GM19193 (cell line): ENCODE results near the gene VAMP1.

Experiments used
- POLR2A ChIP-seq: IDR thresholded peaks from 4 replicates; pipeline ENCODE4 v1.6.1; 2011; ENCODE audit not compliant: insufficient read depth, insufficient read length; ENCODE audit errors: extremely low read depth

VAMP1 gene

DNA sequence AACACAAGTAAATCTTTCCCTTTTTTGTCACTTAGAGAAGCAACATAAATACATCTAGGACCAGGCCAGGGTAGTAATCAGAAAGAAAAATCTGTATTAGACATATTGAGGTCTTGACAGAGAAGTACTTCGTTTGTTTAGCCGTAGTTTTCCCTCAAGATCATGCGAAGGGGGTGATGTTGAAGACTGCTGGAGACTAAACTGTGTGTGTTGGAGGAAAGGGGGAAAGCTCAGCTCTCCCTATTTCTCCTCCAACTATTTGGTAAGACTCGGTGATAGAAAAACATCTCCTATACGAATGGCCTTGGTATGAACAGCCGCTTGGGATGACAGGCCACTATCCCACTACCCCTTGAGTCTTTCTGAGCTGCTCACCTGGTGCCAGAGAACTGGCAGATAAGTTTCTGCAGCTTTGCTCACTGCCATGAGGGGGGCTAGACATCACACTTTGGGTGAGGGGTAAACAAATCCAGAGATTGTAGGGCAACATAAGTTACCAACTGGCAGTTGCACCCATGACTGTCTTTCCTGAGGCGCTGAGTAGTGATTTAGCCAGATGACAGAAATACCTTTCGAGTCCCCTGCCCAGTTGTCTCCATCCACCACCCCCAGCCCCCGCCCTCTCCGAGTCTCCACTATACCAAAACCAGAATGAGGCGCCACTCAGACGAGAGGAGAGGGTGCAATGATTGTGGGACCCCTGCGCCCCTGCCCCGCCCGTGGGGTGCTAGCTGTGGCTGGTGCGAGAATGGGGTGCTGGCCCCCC is 685 bp downstream of the VAMP1 start:
- TF ChIP-seq POLR2A, result no peak

DNA sequence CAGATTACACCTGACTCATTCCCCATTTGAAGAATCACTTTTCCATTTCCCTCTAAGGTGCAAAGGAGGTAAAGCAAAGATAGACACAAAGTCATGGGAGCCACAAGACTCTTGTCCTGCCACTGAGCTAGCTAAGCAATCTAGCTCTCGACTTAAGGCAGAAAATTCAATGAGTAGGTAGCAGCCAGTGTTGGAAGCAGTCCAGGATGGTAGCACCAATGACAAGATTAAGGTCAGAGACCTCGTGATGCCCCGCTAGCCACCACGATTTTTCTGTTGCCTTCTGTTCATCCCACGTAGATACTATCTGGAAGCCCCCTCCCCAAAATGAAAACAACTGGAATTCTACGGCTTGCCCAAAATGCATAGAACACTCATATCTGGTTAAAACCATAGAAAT is 1.4 kb downstream of the VAMP1 start:
- TF ChIP-seq POLR2A, result peak; percentile 23

DNA sequence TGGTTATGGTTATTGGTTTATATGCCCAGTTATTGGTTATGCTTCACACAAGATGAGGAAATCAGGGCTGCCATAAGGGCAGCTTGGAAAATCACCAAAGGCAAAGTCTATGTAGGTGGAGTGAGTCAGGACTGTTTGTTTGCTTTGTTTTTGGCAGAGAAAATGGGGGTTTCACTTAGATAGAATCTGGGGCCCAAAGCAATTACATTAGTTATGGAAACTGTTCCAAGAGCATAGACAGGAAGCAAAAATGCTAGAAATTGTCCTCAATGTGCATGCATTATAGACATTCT is 2.2 kb downstream of the VAMP1 start:
- no peak for TF ChIP-seq POLR2A

DNA sequence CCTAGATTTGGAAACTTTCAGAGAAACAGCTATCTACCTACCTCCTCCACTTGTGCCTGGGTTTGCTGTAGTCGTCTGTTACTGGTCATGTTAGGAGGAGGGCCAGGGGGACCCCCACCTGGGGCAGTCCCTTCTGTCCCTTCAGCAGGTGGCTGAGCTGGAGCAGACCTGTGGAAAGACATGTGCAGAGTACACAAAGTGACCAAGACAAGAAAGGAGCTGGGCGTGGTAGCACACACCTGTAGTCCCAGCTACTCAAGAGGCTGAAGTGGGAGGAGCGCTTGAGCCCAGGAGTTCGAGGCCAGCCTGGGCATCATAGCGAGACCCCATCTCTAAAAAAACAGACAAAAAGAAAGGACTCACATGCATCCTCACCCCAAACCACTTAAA is 4.3 kb downstream of the VAMP1 start:
- TF ChIP-seq POLR2A, result no peak

DNA sequence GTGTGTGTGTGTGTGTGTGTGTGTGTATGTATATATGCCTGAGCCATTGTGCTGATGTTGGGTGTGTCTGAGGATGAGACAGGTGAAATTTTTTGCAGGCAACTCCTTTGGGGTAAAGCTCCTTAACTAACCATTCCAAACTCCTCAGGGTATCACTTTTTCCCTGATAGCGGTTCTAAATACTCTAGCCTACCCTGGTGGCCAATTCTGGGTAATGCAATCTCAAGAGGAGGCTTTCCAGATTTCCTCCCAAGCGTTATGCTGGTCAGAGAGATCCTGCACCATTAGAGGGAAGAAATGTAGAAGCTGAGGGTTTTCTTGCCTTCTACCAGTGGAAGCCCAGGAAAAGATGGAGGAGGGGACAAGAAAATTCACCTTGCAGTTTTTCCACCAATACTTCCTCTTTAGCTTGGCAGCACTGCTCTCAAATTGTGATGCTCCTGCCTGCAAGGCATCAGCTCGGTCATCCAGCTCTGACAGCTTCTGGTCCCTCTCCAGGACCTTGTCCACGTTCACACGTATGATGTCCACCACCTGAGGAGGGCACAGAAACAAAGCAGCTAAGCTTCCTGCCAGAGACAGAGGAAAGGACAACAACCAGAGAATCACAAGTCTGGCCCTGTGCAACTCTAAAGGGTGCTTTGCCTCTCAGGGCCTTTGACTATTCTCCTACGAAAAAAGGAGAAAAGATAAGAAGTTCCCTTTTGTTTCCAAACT is 4.9 kb downstream of the VAMP1 start:
- TF ChIP-seq POLR2A, result no peak

DNA sequence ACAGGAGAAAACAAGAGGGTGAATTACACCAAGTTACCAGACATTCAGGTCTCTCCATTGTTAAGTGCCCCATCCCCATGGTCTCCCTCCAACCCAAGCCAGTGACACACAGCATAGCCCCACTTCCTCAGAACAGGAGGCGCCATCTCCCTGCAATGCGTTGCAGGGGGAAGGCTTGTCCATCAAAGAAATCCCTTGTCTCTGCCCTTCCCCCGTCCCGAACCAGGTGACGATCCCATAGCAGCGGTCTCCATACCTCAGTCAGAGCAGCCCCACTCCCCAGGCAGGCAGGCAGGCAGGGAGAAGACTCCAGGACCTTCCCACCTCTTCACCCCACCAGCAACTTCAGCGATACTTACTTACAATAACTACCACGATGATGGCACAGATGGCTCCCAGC is 5.9 kb downstream of the VAMP1 start:
- no peak for TF ChIP-seq POLR2A

DNA sequence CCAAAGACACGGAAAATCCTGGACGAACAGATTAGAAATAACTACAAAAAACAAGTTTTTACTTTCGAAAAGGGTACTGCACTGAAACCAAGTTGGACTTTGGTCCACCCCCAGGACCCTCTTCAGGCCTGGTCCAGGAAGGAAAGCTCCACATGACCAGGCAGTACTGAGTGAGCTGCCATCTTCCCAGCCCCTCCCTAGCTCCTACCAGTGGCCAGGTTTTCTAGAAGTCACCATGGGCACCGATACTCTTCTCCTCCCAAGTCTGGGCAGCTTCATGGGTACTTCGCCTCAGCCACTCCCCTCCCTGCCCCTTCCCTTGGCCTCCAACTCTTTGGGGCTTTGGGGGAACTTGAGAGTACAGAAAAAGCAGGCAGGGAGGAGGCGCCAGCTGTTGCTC is 6.6 kb downstream of the VAMP1 start:
- TF ChIP-seq POLR2A, result no peak

DNA sequence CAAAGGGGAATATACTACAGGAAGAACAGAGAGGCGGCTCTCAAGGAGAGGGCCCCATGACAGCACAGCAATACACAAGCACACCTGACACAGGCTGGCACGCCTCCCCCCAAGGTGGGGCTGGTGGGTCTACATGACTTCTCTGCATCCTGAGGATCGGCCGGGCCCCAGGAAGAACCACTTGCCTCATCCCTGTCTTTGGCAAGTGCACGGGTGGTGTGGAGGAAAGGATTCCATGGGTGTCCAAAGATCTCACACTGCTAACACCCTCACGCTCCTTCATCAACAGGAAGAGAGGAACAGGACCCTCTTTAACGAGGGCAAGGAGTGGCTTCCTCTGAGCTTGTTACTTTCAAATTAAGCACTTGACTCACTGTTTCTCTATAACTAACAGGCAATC is 7.3 kb downstream of the VAMP1 start:
- no peak for TF ChIP-seq POLR2A

DNA sequence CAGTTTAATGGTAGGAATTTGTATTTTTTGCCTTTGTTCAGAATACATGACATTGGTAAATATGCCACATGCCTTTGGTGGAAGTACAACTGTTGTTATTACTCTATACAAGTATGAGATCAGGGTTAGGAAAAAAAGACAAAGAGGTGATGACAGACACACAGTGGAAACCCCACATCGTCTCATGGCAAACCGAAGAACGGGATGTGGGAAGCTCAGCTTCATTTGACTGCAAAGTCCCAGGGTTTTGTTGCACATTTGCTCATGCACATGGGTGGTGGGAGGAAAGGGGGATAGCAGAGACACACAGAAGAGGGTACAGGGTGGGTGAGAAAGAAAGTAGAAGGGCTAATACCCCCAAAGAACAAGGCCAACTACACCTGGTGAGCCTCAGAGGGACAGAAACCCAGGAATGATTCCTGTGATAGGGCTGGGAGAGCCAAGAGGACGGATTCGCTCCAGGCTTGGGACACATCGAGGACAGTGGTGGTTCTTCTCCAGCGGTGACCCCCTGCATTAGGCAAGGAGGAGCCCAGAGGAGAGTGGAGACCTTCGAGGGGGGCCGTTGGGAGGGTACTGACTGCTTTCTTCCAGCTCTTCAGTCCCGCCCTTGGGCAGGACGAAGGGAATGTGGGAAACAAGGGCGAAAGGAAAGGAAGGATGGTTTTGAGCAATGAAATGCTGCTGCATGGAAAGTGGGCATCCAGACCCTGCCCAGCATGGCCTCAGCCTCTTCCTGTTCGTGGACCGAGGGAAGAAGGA is 8.1 kb downstream of the VAMP1 start:
- TF ChIP-seq POLR2A, result peak; percentile 16

DNA sequence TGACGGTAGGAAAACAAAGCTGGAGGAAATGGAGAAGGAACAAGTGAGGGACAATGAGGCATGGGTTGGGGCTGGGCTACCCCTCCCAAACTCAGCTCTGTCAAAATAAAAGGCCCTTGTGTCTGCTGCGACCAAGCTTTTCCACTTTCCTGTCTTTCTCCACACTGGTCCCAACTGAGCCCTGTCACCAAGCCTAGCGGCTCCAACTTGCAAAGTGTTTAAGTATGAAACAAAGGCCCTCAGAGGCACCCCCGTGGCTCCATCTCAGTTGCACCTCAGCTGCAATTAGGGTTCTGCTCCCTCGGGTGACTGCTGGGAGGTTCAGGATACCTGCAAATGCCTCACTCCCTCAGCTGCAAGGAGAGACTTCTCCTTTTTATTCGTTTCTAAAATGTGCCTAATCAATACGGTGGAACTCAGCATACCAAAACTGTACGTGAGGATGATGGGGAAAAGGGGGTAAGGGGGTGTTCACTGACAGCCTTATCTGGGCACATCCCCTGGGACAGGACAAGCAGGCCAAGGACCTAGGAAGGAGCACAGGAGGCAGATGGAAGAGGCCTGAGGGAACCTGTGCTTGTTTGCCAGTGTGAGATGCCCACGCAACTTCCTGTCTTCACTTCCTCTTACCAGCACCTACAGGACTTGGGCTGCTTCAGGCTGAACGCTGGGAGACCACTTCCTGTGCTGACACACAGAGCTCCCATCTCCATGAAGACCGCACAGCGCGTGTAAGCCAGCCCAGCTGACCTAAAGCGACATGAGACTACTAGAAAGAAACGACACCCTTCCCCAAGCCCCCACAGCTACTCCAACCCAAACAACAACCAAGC is 8.9 kb downstream of the VAMP1 start:
- TF ChIP-seq POLR2A, result peak; percentile 62

DNA sequence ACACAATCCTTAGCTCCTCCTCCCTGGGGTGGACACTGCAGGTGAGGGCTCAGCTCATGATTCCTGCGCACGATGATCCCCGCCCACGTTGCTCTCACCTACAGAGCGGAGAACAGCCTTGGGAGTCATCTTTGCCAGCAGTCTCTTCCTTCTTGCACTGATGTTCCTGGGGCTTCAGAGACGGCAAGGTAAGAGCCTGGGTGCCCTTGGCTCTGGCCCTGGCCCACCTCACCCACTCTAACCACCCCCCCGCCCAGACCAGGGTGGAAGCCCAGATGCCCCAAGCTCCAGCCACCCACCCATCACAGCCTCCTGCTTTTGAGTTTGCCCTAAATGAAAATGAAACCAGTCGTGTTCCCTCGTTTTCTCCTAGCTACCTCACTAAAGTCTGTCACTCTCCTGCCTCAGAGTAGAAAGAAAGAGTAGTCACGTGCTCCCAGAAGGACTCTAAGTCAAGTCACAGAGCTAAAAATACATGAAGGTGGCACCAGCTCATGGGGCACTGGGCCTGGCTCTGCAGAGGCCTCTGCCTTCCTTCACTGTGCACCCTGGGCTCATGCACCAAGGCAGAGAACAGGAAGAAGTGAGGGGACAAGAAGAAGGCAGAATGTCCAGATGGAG is 9.6 kb downstream of the VAMP1 start:
- no peak for TF ChIP-seq POLR2A

DNA sequence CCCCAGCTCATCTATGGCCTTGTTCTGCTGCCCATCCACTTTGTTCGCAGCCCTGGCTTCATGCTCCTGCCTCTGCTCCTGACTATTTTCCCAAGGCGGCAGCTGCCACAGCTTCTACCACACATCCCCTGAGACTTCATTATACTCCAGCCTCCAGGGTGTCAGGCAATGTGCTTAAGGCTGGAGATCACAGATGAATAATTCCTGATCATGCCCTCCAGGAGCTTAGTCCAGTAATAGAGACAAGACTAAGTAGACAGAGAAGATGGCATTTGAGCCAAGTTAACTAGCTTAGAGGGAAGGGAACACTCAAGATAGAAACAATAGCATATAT is 11.5 kb downstream of the VAMP1 start:
- TF ChIP-seq POLR2A, result no peak

DNA sequence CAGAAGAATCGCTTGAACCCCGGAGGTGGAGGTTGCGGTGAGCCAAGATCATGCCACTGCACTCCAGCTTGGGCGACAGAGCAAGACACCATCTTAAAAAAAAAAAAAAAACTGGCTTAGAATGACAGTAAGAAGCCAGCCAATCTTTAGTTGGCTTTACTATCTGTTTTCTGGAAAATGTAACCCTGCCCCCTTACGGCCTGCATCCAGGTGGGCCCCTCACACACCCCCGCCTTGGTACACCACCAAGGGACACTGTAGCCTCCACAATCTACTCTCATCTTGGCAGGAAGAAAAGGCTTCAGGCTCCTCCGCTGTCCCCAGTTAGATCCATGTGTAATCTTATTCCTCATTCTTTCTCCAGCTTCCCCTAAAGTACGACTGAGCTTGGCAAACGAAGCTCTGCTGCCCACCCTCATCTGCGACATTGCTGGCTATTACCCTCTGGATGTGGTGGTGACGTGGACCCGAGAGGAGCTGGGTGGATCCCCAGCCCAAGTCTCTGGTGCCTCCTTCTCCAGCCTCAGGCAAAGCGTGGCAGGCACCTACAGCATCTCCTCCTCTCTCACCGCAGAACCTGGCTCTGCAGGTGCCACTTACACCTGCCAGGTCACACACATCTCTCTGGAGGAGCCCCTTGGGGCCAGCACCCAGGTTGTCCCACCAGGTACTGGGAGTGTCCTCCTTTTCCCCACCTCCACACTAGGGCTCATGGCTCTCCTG is 12.0 kb downstream of the VAMP1 start:
- TF ChIP-seq POLR2A, result no peak
